Aorta (tissue), 5 donors: ENCODE measurements around the gene SIGLEC15. TPM values are rescaled to one million over a fixed set of nuclear protein-coding genes. Genes with fewer than 3 reads are reported as not detected.
"Not testable (repeated sequence)": the region's sequence is repeated elsewhere in the genome, so short reads cannot be mapped to it uniquely, and the experiment has no call there.

Experiments
- ATAC-seq: fragments of 200-7000 bp; cut with Tn5 transposase; one replicate; pipeline ENCODE4 v1.9.1; 2022; ENCODE audit warnings: moderate library complexity; ENCODE audit not compliant: low FRiP score
- DNase-seq, 2 donors: peaks; one replicate each; pipeline ENCODE4 v3.0.0-alpha.2; 2020
- H3K27ac ChIP-seq, 2 donors: one replicate each; pipeline ENCODE4 v1.5.1; 2013; ENCODE audit warnings: low read length in 2 of 2, mild to moderate bottlenecking in 2 of 2, moderate library complexity in 2 of 2, control low read depth in 1 of 2, inconsistent platforms in 1 of 2, low read depth in 1 of 2
- H3K27me3 ChIP-seq, 2 donors: one replicate each; pipeline ENCODE4 v1.6.1; 2013; ENCODE audit warnings: control low read depth in 1 of 2, low read length in 1 of 2, mild to moderate bottlenecking in 1 of 2, moderate library complexity in 1 of 2; ENCODE audit not compliant: insufficient read depth in 2 of 2, control insufficient read depth in 1 of 2
- H3K36me3 ChIP-seq, 2 donors: one replicate each; pipeline ENCODE4 v1.6.1; 2013; ENCODE audit warnings: control low read depth in 1 of 2, low read length in 1 of 2, mild to moderate bottlenecking in 1 of 2; ENCODE audit not compliant: insufficient read depth in 2 of 2, control insufficient read depth in 1 of 2
- H3K4me1 ChIP-seq, 2 donors: one replicate each; pipeline ENCODE4 v1.6.1; 2013; ENCODE audit warnings: low read length in 2 of 2, control low read depth in 1 of 2, mild to moderate bottlenecking in 1 of 2, moderate library complexity in 1 of 2; ENCODE audit not compliant: insufficient read depth in 2 of 2, control insufficient read depth in 1 of 2
- H3K4me3 ChIP-seq, 2 donors: one replicate each; pipeline ENCODE4 v1.5.1; 2013; ENCODE audit warnings: low read length in 2 of 2, control low read depth in 1 of 2, mild to moderate bottlenecking in 1 of 2
- H3K9me3 ChIP-seq: one replicate; pipeline ENCODE4 v1.6.1; 2013; ENCODE audit warnings: mild to moderate bottlenecking, low read length; ENCODE audit not compliant: control insufficient read depth
- WGBS, 2 donors: extraction: QIAGEN DNeasy Blood & Tissue Kit; methylation state at CpG; one replicate each; pipeline ENCODE4 v1.1.7; 2013; 5-methylcytosine and 5-hydroxymethylcytosine counted together
- intact Hi-C, 2 donors: fragments of 100-400 bp; cut with DNase I; formaldehyde crosslinking; loops; one replicate each; pipeline versions ENCODE4 v1.14.2 to v1.15.0; 2022
- polyA plus RNA-seq, 2 donors: library from polyadenylated mRNA; stranded (reverse); fragments of 200-250 nt; gene quantifications; one replicate each; pipeline ENCODE4 v1.2.3, GENCODE V29; 2013
- total RNA-seq, 2 donors: library from RNA; stranded (reverse); fragmentation: NEBNext Ultra II Directional; extraction: Animal tissue kit (Norgen Biotek cat#: 25700); gene quantifications; one replicate each; pipeline ENCODE4 v1.2.1, GENCODE V29; 2021
- donor health status: healthy with polysubstance abuse.
- donor health status: Bipolar disorder and iron deficiency.
- donor health status: DM: no; HTN: no; CAD: no.
- donor health status: DM: no; HTN: no; CAD: no.
- donor health status: DM: yes; HTN: yes; CAD: no.

SIGLEC15 gene
- total and polyA plus RNA-seq, 4 donors, result 0.33 to 1.2 (median 0.91) TPM; not detected in 1

GRCh38 chr18:45848643-45849042, 23.2 kb downstream of the SIGLEC15 start:
- ATAC-seq, H3K4me1 ChIP-seq, H3K27ac ChIP-seq, H3K9me3 ChIP-seq, H3K36me3 ChIP-seq, intact Hi-C loops, H3K4me3 ChIP-seq, DNase-seq, H3K27me3 ChIP-seq: not testable (repeated sequence)
- WGBS, 2 donors, result 96 to 97% methylated on average over 13 of the region's 13 CpGs

GRCh38 chr18:45849529-45849928, 24.1 kb downstream of the SIGLEC15 start:
- DNase-seq (no peak), ATAC-seq (no peak)
- no peaks in the 10 kb centered on the region for H3K27me3 ChIP-seq
- H3K36me3 ChIP-seq, result peaks cover 4 to 7% of the 10 kb centered on the region in 2 donors
- WGBS, 2 donors, result 80 to 84% methylated on average over 7 of the region's 7 CpGs
- intact Hi-C loops, result no loop called here
- no peak overlapping the region for H3K27ac ChIP-seq
- no peaks in the 10 kb centered on the region for H3K9me3 ChIP-seq
- H3K4me1 ChIP-seq, result no peaks in the 10 kb centered on the region
- no peak overlapping the region for H3K4me3 ChIP-seq

GRCh38 chr18:45850021-45850420, 24.5 kb downstream of the SIGLEC15 start:
- Histone ChIP-seq H3K4me3 (no peak overlapping the region), H3K9me3 (no peaks in the 10 kb centered on the region), H3K27ac (no peak overlapping the region), H3K27me3 (no peaks in the 10 kb centered on the region), H3K4me1 (no peaks in the 10 kb centered on the region), H3K36me3 (peaks cover 4 to 7% of the 10 kb centered on the region in 2 donors)
- DNase-seq, result no peak
- 84 to 89% methylated on average over 10 of the region's 10 CpGs for WGBS, 2 donors
- intact Hi-C loops, result no loop called here
- ATAC-seq, result no peak

GRCh38 chr18:45851161-45851925, 25.9 kb downstream of the SIGLEC15 start:
- 33 to 43% methylated on average over 10 of the region's 10 CpGs for WGBS, 2 donors
- peaks cover 4 to 10% of the 10 kb centered on the region in 2 donors for H3K36me3 ChIP-seq

GRCh38 chr18:45852631-45853030, 27.2 kb downstream of the SIGLEC15 start:
- Histone ChIP-seq H3K4me3 (no peak overlapping the region), H3K27ac (no peak overlapping the region), H3K27me3 (no peaks in the 10 kb centered on the region), H3K4me1 (no peaks in the 10 kb centered on the region), H3K36me3 (peaks cover 4 to 10% of the 10 kb centered on the region in 2 donors), H3K9me3 (no peaks in the 10 kb centered on the region)
- DNase-seq (no peak), ATAC-seq (no peak)
- 84 to 91% methylated on average over 5 of the region's 5 CpGs for WGBS, 2 donors
- intact Hi-C loops, result no loop called here

More at GRCh38 chr18:45851161-45851925, 25.9 kb downstream of the SIGLEC15 start:
- intact Hi-C loops, result no loop called here
- no peak for DNase-seq
- Histone ChIP-seq H3K4me3 (no peak overlapping the region), H3K4me1 (no peaks in the 10 kb centered on the region), H3K27ac (no peak overlapping the region), H3K27me3 (no peaks in the 10 kb centered on the region), H3K9me3 (no peaks in the 10 kb centered on the region)
- ATAC-seq, result no peak

- Histone ChIP-seq H3K4me1 (no peaks in the 10 kb centered on the region), H3K27ac (no peak overlapping the region), H3K9me3 (no peaks in the 10 kb centered on the region), H3K4me3 (no peak overlapping the region), H3K36me3 (peaks cover 10% of the 10 kb centered on the region in 2 donors), H3K27me3 (no peaks in the 10 kb centered on the region)
- WGBS, 2 donors, result 70 to 87% methylated on average over 2 of the region's 2 CpGs
- ATAC-seq (no peak), DNase-seq (no peak)
- intact Hi-C loops, result no loop called here
Measured at GRCh38 chr18:45854036-45854586, 28.6 kb downstream of the SIGLEC15 start.

GRCh38 chr18:45856531-45856930, 31.1 kb downstream of the SIGLEC15 start:
- no peak overlapping the region for H3K27ac ChIP-seq
- DNase-seq (no peak), ATAC-seq (no peak)
- intact Hi-C loops, result no loop called here
- no peaks in the 10 kb centered on the region for H3K27me3 ChIP-seq
- 24 to 30% methylated on average over 4 of the region's 4 CpGs for WGBS, 2 donors
- no peaks in the 10 kb centered on the region for H3K4me1 ChIP-seq
- H3K4me3 ChIP-seq, result no peak overlapping the region
- H3K9me3 ChIP-seq, result no peaks in the 10 kb centered on the region
- H3K36me3 ChIP-seq, result peaks cover 13 to 16% of the 10 kb centered on the region in 2 donors

GRCh38 chr18:45859334-45859733, 33.9 kb downstream of the SIGLEC15 start:
- DNase-seq, result no peak
- Histone ChIP-seq H3K9me3 (no peaks in the 10 kb centered on the region), H3K27me3 (no peaks in the 10 kb centered on the region), H3K36me3 (peaks cover 9 to 12% of the 10 kb centered on the region in 2 donors), H3K27ac (no peak overlapping the region), H3K4me1 (no peaks in the 10 kb centered on the region), H3K4me3 (no peak overlapping the region)
- ATAC-seq, result no peak
- WGBS, 2 donors, result 95 to 100% methylated on average over 3 of the region's 3 CpGs
- intact Hi-C loops, result no loop called here

GRCh38 chr18:45860492-45860891, 35.0 kb downstream of the SIGLEC15 start:
- Histone ChIP-seq H3K4me1 (no peaks in the 10 kb centered on the region), H3K4me3 (no peak overlapping the region), H3K27ac (no peak overlapping the region), H3K27me3 (no peaks in the 10 kb centered on the region), H3K9me3 (no peaks in the 10 kb centered on the region), H3K36me3 (peaks cover 12% of the 10 kb centered on the region in 2 donors)
- WGBS, 2 donors, result 84 to 94% methylated on average over 4 of the region's 4 CpGs
- no peak for DNase-seq
- intact Hi-C loops, result loop anchor here in 1 of 2 donors (10.0 kb wide), 1 partner anchor 976 kb away; no protein-coding TSS in a partner anchor
- no peak for ATAC-seq
